ENCODE measurements around the gene KRI1.

DNA sequence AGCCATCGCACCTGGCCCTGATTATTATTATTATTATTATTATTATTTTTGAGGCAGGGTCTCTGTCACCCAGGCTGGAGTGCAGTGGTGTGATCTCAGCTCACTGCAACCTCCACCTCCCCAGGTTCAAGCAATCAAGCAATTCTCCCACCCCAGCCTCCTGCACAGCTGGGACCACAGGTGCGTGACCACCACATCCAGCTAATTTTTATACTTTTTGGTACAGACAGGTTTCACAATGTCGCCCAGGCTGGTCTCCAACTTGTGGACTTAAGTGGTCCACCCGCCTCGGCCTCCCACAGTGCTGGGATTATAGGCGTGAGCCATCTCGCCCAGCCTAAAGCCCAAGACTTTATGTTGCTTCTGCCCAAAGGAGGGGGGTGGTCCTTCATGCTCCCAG is 27.3 kb upstream of the KRI1 start:
- TF ChIP-seq, protein P1, sequence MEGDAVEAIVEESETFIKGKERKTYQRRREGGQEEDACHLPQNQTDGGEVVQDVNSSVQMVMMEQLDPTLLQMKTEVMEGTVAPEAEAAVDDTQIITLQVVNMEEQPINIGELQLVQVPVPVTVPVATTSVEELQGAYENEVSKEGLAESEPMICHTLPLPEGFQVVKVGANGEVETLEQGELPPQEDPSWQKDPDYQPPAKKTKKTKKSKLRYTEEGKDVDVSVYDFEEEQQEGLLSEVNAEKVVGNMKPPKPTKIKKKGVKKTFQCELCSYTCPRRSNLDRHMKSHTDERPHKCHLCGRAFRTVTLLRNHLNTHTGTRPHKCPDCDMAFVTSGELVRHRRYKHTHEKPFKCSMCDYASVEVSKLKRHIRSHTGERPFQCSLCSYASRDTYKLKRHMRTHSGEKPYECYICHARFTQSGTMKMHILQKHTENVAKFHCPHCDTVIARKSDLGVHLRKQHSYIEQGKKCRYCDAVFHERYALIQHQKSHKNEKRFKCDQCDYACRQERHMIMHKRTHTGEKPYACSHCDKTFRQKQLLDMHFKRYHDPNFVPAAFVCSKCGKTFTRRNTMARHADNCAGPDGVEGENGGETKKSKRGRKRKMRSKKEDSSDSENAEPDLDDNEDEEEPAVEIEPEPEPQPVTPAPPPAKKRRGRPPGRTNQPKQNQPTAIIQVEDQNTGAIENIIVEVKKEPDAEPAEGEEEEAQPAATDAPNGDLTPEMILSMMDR (conservative IDR thresholded peaks at IDR 0.05), result no peak
- TF ChIP-seq EZH2 (IDR thresholded peaks at IDR 0.05; ENCODE audit: low read depth), result no peak
